Measurements from ENCODE around the gene CCP110. TPM values are rescaled to one million over a fixed set of nuclear protein-coding genes. Genes with fewer than 3 reads are reported as not detected.

Gene CCP110
- total RNA-seq, 4 donors from 2014 or later, result 6.6 to 8.6 (median 7.5) TPM

- no peak for DNase-seq (ENCODE audit: low spot score in 2 of 2)
- intact Hi-C loops (cut with DNase I; ENCODE audit: low total_unique reads), result no loop called here
- TF ChIP-seq POLR2A (IDR thresholded peaks at IDR 0.05) (no peak), CTCF (IDR thresholded peaks at IDR 0.05) (no peak)
- 32% methylated on average over 19 of the region's 19 CpGs for WGBS, 2 donors
- H3K4me3 ChIP-seq (ENCODE audit: low read depth, poor library complexity, severe bottlenecking), result peak overlapping the region; percentile 63
Observed at GRCh38 chr16:19555938-19556771, 32.4 kb downstream of the CCP110 start.

- intact Hi-C loops (cut with DNase I; ENCODE audit: low total_unique reads), result no loop called here
- peak in 1 of 2 donors; percentile 82 for DNase-seq (ENCODE audit: low spot score in 2 of 2)
- H3K4me3 ChIP-seq (ENCODE audit: low read depth, poor library complexity, severe bottlenecking), result no peak overlapping the region
- 75 to 82% methylated on average over 10 of the region's 10 CpGs for WGBS, 2 donors
- TF ChIP-seq POLR2A (IDR thresholded peaks at IDR 0.05) (no peak), CTCF (IDR thresholded peaks at IDR 0.05) (no peak)
Observed at GRCh38 chr16:19559242-19559910, 35.6 kb downstream of the CCP110 start.

- DNase-seq (ENCODE audit: low spot score in 2 of 2), result no peak
- H3K4me3 ChIP-seq (ENCODE audit: low read depth, poor library complexity, severe bottlenecking), result no peak overlapping the region
- WGBS, 2 donors, result 92 to 95% methylated on average over 4 of the region's 4 CpGs
- TF ChIP-seq CTCF (IDR thresholded peaks at IDR 0.05) (no peak), POLR2A (IDR thresholded peaks at IDR 0.05) (no peak)
- intact Hi-C loops (cut with DNase I; ENCODE audit: low total_unique reads), result no loop called here
Observed at GRCh38 chr16:19560078-19560477, 36.3 kb downstream of the CCP110 start.

- TF ChIP-seq CTCF (IDR thresholded peaks at IDR 0.05) (no peak), POLR2A (IDR thresholded peaks at IDR 0.05) (no peak)
- H3K4me3 ChIP-seq (ENCODE audit: low read depth, poor library complexity, severe bottlenecking), result no peak overlapping the region
- WGBS, 2 donors, result 96% methylated on average over 4 of the region's 4 CpGs
- intact Hi-C loops (cut with DNase I; ENCODE audit: low total_unique reads), result no loop called here
- no peak for DNase-seq (ENCODE audit: low spot score in 2 of 2)
Observed at GRCh38 chr16:19563377-19563776, 39.6 kb downstream of the CCP110 start.

DNA sequence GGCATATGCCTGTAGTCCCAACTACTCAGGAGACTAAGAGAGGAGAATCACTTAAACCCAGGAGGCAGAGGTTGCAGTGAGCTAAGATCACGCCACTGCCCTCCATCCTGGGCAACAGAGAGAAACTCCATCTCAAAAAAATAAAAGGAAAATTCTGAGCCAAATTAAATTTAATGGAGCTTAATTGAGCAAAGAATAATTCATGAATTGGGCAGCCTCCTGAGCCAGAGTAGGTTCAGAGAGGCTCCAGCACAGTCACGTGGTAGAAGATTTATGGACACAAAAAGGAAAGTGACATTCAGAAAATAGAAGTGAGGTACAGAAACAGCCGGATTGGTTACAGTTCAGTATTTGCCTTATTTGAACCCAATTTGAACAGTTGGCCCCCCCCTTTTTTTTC, 42.6 kb downstream of the CCP110 start:
- no peak for DNase-seq (ENCODE audit: low spot score in 2 of 2)
- TF ChIP-seq POLR2A (IDR thresholded peaks at IDR 0.05), result no peak
- no peak for TF ChIP-seq CTCF (IDR thresholded peaks at IDR 0.05)
- intact Hi-C loops (cut with DNase I; ENCODE audit: low total_unique reads), result no loop called here
- no peak overlapping the region for H3K4me3 ChIP-seq (ENCODE audit: low read depth, poor library complexity, severe bottlenecking)
- 91 to 97% methylated on average over 3 of the region's 3 CpGs for WGBS, 2 donors
